GM10266 (cell line): ENCODE measurements around the gene PHLDB1.

Experiments
- DNase-seq: peaks from one replicate; pipeline ENCODE4 v3.0.0; 2012; ENCODE audit errors: extremely low spot score
- TF ChIP-seq, protein P1 (sequence below): IDR thresholded peaks from 2 replicates; pipeline ENCODE4 v1.5.1; 2012; ENCODE audit warnings: mild to moderate bottlenecking, low read depth; ENCODE audit not compliant: control insufficient read depth, insufficient read depth; ENCODE audit errors: missing control alignments

The PHLDB1 gene

DNA sequence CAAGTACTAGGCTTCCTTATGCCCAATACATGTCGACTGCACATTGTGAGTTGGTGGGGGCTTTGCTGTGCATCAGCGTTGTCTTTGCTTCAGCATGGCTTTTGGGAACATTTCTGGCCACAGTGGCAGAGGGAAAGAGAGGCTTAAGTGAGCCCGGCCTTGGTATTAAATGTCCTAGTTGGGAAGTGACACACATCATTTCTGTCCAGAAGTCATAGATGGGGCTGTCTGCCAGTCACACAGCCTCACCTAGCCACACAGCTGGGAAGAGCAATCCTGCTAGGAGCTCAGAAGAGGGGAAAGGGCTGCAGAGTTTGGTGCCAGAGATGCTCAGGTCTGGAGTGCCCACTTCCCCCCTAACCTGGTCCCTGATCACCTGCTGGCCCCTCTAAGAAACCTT is 44.4 kb downstream of the PHLDB1 start:
- TF ChIP-seq, protein P1, sequence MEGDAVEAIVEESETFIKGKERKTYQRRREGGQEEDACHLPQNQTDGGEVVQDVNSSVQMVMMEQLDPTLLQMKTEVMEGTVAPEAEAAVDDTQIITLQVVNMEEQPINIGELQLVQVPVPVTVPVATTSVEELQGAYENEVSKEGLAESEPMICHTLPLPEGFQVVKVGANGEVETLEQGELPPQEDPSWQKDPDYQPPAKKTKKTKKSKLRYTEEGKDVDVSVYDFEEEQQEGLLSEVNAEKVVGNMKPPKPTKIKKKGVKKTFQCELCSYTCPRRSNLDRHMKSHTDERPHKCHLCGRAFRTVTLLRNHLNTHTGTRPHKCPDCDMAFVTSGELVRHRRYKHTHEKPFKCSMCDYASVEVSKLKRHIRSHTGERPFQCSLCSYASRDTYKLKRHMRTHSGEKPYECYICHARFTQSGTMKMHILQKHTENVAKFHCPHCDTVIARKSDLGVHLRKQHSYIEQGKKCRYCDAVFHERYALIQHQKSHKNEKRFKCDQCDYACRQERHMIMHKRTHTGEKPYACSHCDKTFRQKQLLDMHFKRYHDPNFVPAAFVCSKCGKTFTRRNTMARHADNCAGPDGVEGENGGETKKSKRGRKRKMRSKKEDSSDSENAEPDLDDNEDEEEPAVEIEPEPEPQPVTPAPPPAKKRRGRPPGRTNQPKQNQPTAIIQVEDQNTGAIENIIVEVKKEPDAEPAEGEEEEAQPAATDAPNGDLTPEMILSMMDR = no peak
- DNase-seq = no peak

DNA sequence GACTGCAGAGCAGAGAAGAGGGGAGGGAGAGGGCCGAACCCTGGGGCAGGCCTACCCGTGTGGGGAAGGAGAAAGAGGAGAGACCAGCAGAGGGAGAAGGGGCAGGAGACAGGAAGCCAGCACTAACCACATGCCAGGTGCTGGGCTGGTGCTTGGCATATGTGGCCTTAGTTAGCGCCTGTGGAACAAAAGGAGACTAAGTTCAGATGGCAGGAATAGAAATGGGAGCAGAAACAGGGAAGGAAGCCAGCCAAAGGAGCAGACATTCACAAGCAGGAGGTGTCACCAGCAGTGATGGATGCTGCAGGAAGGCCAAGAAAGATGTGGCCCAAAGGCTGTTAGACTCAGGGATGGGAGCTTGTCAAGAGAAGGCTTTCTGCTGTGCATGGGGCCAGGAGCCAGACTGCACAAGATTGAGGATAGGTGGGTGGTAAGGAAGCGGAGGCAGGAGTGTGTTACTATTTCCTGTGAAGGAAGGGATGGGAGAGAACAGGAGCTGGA is 45.3 kb downstream of the PHLDB1 start:
- TF ChIP-seq, protein P1 = no peak
- no peak for DNase-seq

DNA sequence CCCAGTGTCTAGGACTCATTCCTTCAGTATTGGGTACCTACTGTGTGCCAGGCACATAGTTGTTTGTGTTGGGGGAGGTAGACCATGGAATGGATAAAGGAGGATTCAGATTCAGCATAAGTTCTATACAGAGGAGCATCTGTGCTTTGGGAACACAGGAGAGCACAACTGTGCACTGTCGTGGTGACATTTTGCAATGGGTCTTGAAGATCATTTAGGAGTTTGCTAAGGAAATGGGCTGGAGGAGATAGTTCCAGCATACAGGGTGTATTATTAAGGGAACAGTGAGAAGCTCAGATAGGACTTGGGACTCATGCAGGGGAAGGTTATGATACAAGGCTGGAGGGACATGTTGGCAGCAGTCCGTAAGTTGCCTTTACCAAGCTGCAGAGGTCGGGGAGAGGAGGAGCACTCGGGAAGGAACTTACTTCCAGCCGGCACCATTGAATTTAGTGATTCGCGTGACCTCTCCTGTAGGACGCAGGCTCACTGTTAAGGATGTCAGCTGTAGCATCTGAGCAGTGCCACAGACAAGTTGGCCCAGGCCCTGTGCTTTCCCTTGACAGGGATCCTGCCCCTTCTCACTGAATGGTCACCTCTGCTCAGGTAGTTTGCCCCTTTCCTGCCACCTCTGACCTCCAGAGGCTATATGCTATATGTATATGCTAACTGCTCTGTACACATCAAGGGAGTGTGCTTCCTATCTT is 46.4 kb downstream of the PHLDB1 start:
- TF ChIP-seq, protein P1 = no peak
- DNase-seq = no peak

DNA sequence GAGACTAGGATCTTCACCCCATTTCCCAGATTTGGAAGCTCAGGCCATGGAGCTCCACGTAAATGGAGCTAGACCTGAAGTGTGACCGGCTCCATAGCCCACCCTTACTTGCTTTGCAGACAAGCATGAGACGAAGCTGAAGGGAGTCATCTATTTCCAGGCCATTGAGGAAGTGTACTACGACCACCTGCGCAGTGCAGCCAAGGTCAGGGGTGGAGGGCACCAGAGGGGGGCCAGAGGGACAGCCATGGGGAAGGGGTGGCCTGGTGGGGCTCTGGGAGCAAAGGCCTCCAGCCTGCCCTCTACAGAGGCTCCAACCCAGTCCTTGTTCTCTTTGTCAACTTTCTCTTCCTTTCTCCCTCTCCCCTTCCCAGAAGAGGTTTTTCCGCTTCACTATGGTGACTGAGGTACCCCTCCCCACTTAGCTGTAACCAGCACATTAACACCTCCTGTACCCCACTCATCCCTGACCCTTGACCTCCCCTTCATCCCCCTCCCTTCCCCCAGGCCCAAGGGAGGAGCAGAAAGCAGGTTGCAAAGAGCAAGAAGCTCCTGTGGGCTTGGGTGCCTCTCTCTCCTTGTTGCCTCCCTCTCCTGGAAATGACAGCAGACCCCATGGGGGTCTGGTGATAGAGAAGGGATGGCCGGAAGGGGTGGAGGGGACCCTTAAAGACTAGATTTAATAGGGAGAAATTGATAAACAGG is 48.2 kb downstream of the PHLDB1 start:
- DNase-seq = no peak
- TF ChIP-seq, protein P1 = no peak

DNA sequence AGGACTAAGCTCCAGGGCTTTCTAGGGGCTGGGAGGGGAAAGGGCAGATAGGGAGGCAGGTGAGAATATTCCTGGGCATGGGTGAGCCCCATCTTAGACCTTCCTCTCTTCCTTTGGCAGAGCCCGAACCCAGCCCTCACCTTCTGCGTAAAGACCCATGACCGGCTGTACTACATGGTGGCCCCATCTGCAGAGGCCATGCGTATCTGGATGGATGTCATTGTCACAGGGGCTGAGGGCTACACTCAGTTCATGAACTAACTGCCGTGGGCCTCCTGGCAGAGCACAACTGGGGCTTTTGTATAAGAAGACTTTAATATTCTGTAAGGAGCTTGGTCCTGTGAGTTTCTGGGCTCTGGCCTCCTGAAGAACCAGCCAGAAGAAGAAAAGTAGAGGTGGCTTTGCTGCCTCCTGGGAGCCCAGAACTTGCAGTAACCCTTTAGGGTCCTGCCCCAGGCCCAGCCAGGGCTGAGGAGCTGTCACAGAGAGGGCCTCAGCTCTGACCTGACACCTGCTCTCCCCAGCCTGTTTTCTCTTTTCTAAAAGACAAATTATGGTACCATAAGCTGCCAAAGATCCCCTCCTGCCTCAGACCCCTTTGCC is 49.2 kb downstream of the PHLDB1 start:
- no peak for DNase-seq
- TF ChIP-seq, protein P1 = no peak

DNA sequence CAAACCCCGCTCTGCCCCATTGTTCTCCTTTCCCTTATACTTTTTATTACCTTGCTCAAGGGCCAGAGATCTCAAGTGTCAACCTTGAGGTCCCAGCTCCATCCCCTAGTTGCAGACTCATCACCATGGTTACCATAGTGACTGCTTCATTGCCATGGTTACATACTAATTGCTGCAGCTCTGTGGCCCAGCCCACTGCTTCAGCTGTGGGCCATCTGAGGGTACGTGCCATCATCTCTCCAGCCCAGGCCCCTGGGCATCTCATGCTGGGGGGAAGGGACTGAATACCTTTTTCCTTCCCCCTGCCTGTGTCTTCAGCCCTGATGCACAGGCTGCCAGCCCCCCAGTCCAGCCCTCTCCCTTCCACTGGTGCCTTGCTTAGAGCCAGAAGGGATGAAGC is 49.8 kb downstream of the PHLDB1 start:
- no peak for DNase-seq
- TF ChIP-seq, protein P1 = no peak
